ENCODE data around the gene UPK2. TPM values are rescaled to one million over a fixed set of nuclear protein-coding genes. Genes with fewer than 3 reads are reported as not detected.

The UPK2 gene
- total and polyA plus RNA-seq, 2 of the 13 experiments (the other 11 are each of a cell fraction or from before 2014, with no cell fraction given), result not detected

DNA sequence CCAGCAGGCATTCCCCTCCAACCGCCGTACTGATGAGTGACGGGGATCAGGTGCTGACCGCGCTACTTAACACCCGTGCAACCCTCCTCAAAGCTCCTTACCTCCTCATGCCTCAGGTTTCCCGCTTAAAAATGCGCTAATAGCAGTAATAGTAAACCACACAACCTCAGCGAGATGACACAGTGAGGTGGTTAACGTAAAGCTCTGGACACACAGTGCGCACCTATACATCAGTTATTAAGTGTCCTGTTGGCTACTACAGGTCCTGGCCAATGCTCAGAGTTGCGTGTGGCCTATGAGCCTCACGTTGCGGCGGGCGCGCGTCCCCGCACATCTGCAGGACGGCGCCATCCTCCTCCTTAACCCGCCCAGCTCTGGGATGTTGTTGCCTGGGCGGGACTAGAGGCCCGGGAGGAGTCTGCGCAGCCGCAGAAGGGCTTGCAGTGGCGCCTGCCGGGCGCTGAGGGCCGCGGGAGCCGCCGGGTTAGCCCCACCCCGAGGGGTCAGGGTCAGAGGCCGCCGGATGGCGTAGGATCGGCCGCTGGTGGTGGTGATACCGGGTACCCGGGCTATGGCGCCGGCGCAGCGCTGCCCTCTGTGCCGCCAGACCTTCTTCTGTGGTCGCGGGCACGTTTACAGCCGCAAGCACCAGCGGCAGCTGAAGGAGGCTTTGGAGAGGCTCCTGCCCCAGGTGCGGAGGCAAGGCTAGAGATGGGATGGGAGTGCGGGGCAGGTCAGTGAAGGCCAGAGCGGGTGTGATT, 41.7 kb downstream of the UPK2 start, which contains the start of gene CENATAC (continued):
- TF ChIP-seq ZBTB43 (CRISPR knock-in tag; conservative IDR thresholded peaks at IDR 0.05) (0 out of 2 replicates have a peak, but pooled peaks have one; percentile 43), SRF (IDR thresholded peaks at IDR 0.05; ENCODE audit: low read depth, low read length) (no peak), MYC (CRISPR knock-in tag; IDR thresholded peaks at IDR 0.05; ENCODE audit: borderline replicate concordance) (peak; percentile 71), NR2F2 (IDR thresholded peaks at IDR 0.05; ENCODE audit: borderline replicate concordance, low read depth) (no peak), FOXP4 (CRISPR knock-in tag; IDR thresholded peaks at IDR 0.05) (0 out of 2 replicates have a peak, but pooled peaks have one; percentile 19), ZFP37 (CRISPR knock-in tag; IDR thresholded peaks at IDR 0.05; ENCODE audit: borderline replicate concordance) (no peak), ZFAT (CRISPR knock-in tag; conservative IDR thresholded peaks at IDR 0.05) (no peak), SIX4 (CRISPR knock-in tag; IDR thresholded peaks at IDR 0.05) (no peak), PREB (CRISPR knock-in tag; IDR thresholded peaks at IDR 0.05) (no peak), ZNF260 (CRISPR knock-in tag; IDR thresholded peaks at IDR 0.05; ENCODE audit: borderline replicate concordance, low read depth) (no peak), GATAD2A (CRISPR knock-in tag; IDR thresholded peaks at IDR 0.05) (peak; percentile 68), EEA1 (CRISPR knock-in tag; IDR thresholded peaks at IDR 0.05; ENCODE audit: borderline replicate concordance) (0 out of 2 replicates have a peak, but pooled peaks have one; percentile 79), RAD21 (CRISPR knock-in tag; IDR thresholded peaks at IDR 0.05) (no peak), TSC22D2 (CRISPR knock-in tag; IDR thresholded peaks at IDR 0.05; ENCODE audit: borderline replicate concordance) (0 out of 2 replicates have a peak, but pooled peaks have one; percentile 22), MXD1 (CRISPR knock-in tag; IDR thresholded peaks at IDR 0.05) (peak; percentile 65; the same call in 1 of the 2 replicates), ZBTB7B (CRISPR knock-in tag; IDR thresholded peaks at IDR 0.05) (peak; percentile 66; the same call in 1 of the 2 replicates), MTF2 (CRISPR knock-in tag; IDR thresholded peaks at IDR 0.05; ENCODE audit: borderline replicate concordance) (no peak), ZNF329 (CRISPR knock-in tag; IDR thresholded peaks at IDR 0.05; ENCODE audit: low read depth) (0 out of 2 replicates have a peak, but pooled peaks have one; percentile 13), FOXP1 (IDR thresholded peaks at IDR 0.05) (no peak), FOXP1 (CRISPR knock-in tag; IDR thresholded peaks at IDR 0.05) (no peak), CENPT (CRISPR knock-in tag; IDR thresholded peaks at IDR 0.05; ENCODE audit: low read depth) (no peak), HOXA7 (CRISPR knock-in tag; IDR thresholded peaks at IDR 0.05) (no peak), ZNF556 (CRISPR knock-in tag; IDR thresholded peaks at IDR 0.05; ENCODE audit: borderline replicate concordance) (peak; percentile 37; the same call in 1 of the 2 replicates), ZNF143 (CRISPR knock-in tag; IDR thresholded peaks at IDR 0.05) (peak; percentile 64; the same call in 1 of the 2 replicates)

Data from HepG2 (cell line).